Transverse colon (tissue), 4 donors: ENCODE measurements around the gene PRR7. TPM values are rescaled to one million over a fixed set of nuclear protein-coding genes. Genes with fewer than 3 reads are reported as not detected.

Source experiments
- DNase-seq: peaks from one replicate; pipeline ENCODE4 v3.0.0-alpha.2; 2019
- H3K27ac ChIP-seq, 4 donors: fragments of 200-600 bp; sonication (generic); 2 replicates each; pipeline ENCODE4 v1.5.1; 2016 to 2018; ENCODE audit warnings: inconsistent platforms in 4 of 4
- H3K27me3 ChIP-seq: fragments of 200-600 bp; sonication (generic); 2 replicates; pipeline ENCODE4 v1.5.1; 2017; ENCODE audit warnings: inconsistent platforms
- H3K36me3 ChIP-seq, 4 donors: fragments of 200-600 bp; sonication (generic); 2 replicates each; pipeline ENCODE4 v1.5.1; 2017 to 2019; ENCODE audit warnings: inconsistent platforms in 4 of 4
- H3K4me1 ChIP-seq, 4 donors: fragments of 200-600 bp; sonication (generic); 2 replicates each; pipeline ENCODE4 v1.5.1; 2017 to 2020; ENCODE audit warnings: inconsistent platforms in 4 of 4
- H3K4me3 ChIP-seq, 4 donors: fragments of 200-600 bp; sonication (generic); 1 replicate in 1 of 4; 2 replicates in 3 of 4; pipeline versions ENCODE4 v1.5.1 to v1.6.1; 2017 to 2019; ENCODE audit warnings: inconsistent platforms in 4 of 4
- H3K9me3 ChIP-seq, 2 donors: fragments of 200-600 bp; sonication (generic); 2 replicates each; pipeline ENCODE4 v1.5.1; 2017 to 2019; ENCODE audit warnings: inconsistent platforms in 2 of 2
- EP300 ChIP-seq: sonication (generic); formaldehyde crosslinking; IDR thresholded peaks from one replicate; pipeline ENCODE4 v1.6.1; 2017; ENCODE audit warnings: antibody characterized with exemption, low read depth
- POLR2A ChIP-seq: fragments of 450-650 bp; IDR thresholded peaks from one replicate; pipeline ENCODE4 v1.6.1; 2016; ENCODE audit warnings: antibody characterized with exemption, mild to moderate bottlenecking, moderate library complexity
- POLR2AphosphoS5 ChIP-seq, 3 donors: sonication (generic); formaldehyde crosslinking; IDR thresholded peaks; one replicate each; pipeline ENCODE4 v1.6.1; 2016; ENCODE audit warnings: antibody characterized with exemption in 3 of 3
- WGBS, 2 donors: methylation state at CpG; one replicate each; pipeline ENCODE4 v1.1.5; 2018; ENCODE audit warnings: low coverage in 1 of 2; 5-methylcytosine and 5-hydroxymethylcytosine counted together
- in situ Hi-C, 4 donors: fragments of 200-750 bp; cut with MboI; loops; one replicate each; pipeline versions ENCODE4 v1.15.0 to v1.15.1; 2017; ENCODE audit warnings: low sequenced_read_pairs in 3 of 4, low pct_ligation_motif_present in 1 of 4, low pct_unique_long_range_greater_than_20kb in 1 of 4
- intact Hi-C: fragments of 100-400 bp; cut with DNase I; formaldehyde crosslinking; loops from one replicate; pipeline ENCODE4 v1.15.1; 2023; ENCODE audit warnings: low total_unique reads
- total RNA-seq, 4 donors: library from RNA; depleted of rRNA; stranded (reverse); fragments of >200 nt; gene quantifications; one replicate each; pipeline ENCODE4 v1.1.0, GENCODE V29; 2016
- TF ChIP-seq, protein P1 (sequence below), 5 experiments: fragments of 200-600 bp in 3 of 5; fragments of 450-650 bp in 2 of 5; sonication (generic) in 3 of 5; IDR thresholded peaks; 1 replicate in 2 of 5; 2 replicates in 3 of 5; pipeline ENCODE4 v1.5.1; 2016 to 2017; ENCODE audit warnings: antibody characterized with exemption in 5 of 5, inconsistent platforms in 3 of 5, mild to moderate bottlenecking in 2 of 5, moderate library complexity in 1 of 5

PRR7 gene
- total RNA-seq, 4 donors from 2014 or later = 2.1 to 5.0 (median 2.5) TPM; not detected in 1

- TF ChIP-seq, protein P1, sequence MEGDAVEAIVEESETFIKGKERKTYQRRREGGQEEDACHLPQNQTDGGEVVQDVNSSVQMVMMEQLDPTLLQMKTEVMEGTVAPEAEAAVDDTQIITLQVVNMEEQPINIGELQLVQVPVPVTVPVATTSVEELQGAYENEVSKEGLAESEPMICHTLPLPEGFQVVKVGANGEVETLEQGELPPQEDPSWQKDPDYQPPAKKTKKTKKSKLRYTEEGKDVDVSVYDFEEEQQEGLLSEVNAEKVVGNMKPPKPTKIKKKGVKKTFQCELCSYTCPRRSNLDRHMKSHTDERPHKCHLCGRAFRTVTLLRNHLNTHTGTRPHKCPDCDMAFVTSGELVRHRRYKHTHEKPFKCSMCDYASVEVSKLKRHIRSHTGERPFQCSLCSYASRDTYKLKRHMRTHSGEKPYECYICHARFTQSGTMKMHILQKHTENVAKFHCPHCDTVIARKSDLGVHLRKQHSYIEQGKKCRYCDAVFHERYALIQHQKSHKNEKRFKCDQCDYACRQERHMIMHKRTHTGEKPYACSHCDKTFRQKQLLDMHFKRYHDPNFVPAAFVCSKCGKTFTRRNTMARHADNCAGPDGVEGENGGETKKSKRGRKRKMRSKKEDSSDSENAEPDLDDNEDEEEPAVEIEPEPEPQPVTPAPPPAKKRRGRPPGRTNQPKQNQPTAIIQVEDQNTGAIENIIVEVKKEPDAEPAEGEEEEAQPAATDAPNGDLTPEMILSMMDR (IDR thresholded peaks at IDR 0.05) = no peak
- TF ChIP-seq POLR2AphosphoS5 (IDR thresholded peaks at IDR 0.05) = no peak
- TF ChIP-seq POLR2A = no peak
- TF ChIP-seq EP300 = no peak
These were observed 56.9 kb downstream of the PRR7 start for GRCh38 chr5:177503351-177504085.

DNA sequence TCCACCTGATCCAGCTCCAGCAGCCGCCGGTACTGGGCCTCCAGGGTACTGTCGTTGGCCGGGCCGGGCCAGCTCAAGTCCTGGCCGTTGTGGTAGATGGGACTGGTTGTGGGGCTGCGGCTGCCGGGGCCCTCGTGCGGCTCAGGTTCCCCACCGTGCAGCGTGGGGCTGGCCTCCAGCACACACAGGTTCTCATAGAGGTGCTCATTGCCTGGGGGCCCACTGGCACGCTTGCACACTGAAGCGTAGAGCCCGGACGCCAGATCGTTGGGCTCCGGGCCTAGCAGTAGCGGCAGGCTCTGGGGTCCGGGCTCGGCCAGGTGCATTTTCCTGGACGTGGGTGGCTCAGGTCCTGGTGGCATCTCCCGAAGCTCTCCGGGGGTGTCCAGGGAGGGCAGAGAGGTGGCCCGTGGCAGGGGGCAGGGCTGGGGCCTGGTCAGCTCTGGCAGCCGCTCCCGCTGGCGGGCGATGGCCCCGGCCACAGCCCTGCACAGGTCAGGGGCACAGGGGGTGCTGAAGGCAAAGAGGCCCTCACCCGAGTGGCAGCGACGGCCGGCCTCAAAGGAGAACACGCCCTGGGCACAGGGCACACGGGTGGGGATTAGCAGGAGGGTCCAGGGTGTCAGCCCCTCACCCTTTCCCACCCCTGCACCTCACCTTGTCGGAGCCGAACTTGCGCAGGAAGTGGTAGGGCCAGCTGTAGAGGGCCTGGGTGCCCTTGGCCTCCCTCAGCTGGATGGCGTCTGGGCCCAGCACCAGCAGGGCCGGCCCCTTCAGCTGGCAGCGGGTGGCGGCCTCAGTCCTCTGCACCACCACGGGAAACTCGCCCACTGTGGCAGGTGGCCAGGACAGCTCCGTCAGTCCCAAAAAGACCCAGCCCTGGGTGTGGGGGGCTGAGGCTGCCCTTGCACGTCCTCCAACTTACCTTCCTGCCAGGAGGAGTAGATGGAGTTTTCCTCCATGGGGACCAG is 57.8 kb downstream of the PRR7 start:
- Histone ChIP-seq H3K4me3 (no peak overlapping the region), H3K27ac (no peak overlapping the region), H3K9me3 (no peaks in the 10 kb centered on the region), H3K4me1 (peaks cover 0 to 8% (median 4%) of the 10 kb centered on the region in 4 donors), H3K36me3 (no peaks in the 10 kb centered on the region), H3K27me3 (no peaks in the 10 kb centered on the region)
- TF ChIP-seq EP300 (no peak), POLR2A (no peak), POLR2AphosphoS5 (IDR thresholded peaks at IDR 0.05) (no peak)
- TF ChIP-seq, protein P1 (IDR thresholded peaks at IDR 0.05) = no peak
- DNase-seq = no peak
- intact Hi-C loops = no loop called here
- 87% methylated on average over 34 of the region's 47 CpGs; no CpG with 5 or more reads in 1 of the 2 donors for WGBS, 2 donors
- in situ Hi-C loops = loop anchor here in 2 of 4 donors (10.0 to 25.0 kb wide), 2 partner anchors 110 to 117 kb away; partner anchors contain the start of gene SLC34A1 (in 1 of the 2)

More at GRCh38 chr5:177503351-177504085, 56.9 kb downstream of the PRR7 start:
- no peak for DNase-seq
- 86% methylated on average over 20 of the region's 24 CpGs; no CpG with 5 or more reads in 1 of the 2 donors for WGBS, 2 donors
- Histone ChIP-seq H3K4me3 (no peak overlapping the region), H3K27ac (no peak overlapping the region), H3K9me3 (no peaks in the 10 kb centered on the region), H3K4me1 (peaks cover 0 to 10% (median 4%) of the 10 kb centered on the region in 4 donors), H3K27me3 (peaks cover 4% of the 10 kb centered on the region), H3K36me3 (no peaks in the 10 kb centered on the region)
- in situ Hi-C loops = loop anchor here in 2 of 4 donors (10.0 to 25.0 kb wide), 2 partner anchors 109 to 116 kb away; partner anchors contain the start of gene SLC34A1 (in 1 of the 2)
- intact Hi-C loops = no loop called here

DNA sequence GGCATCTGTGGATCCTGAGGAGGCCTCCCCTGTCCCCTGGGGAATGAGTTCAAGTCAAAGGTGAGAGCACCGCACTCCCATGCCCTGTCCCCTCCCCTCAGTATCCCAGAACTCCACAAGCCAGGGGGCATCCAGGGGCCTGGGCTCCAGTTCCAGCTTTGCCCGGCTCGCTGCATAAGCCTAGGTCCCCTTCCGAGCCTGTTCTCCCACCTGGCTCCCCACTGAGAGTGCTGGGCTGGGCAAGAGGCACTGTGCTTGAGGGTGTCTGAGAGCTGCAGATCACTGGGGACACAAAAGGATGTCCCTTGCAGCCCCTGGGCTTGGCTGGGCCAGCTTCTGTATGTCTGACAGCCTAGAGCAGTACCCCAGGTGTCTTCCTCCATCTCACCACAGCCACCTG is 58.5 kb downstream of the PRR7 start:
- in situ Hi-C loops = loop anchor here in 2 of 4 donors (10.0 to 25.0 kb wide), 2 partner anchors 110 to 118 kb away; partner anchors contain the start of gene SLC34A1 (in 1 of the 2)
- TF ChIP-seq POLR2AphosphoS5 (IDR thresholded peaks at IDR 0.05) (no peak), EP300 (no peak), POLR2A (no peak)
- TF ChIP-seq, protein P1 (IDR thresholded peaks at IDR 0.05) = no peak
- 93% methylated on average over 4 of the region's 4 CpGs; no CpG with 5 or more reads in 1 of the 2 donors for WGBS, 2 donors
- DNase-seq = no peak
- Histone ChIP-seq H3K4me3 (no peak overlapping the region), H3K36me3 (no peaks in the 10 kb centered on the region), H3K9me3 (no peaks in the 10 kb centered on the region), H3K4me1 (peaks cover 0 to 11% (median 4%) of the 10 kb centered on the region in 4 donors), H3K27me3 (no peaks in the 10 kb centered on the region), H3K27ac (no peak overlapping the region)
- intact Hi-C loops = no loop called here

Other genes starting within 250 kb of the PRR7 start
- 10 to 100 TPM; 38.2 to 68.1 (median 51.8) TPM for gene RAB24, start 143.1 kb upstream of the PRR7 start, total RNA-seq
- 100 to 1,000 TPM in 3 of 4 donors, 10 to 100 TPM in 1; 52.1 to 192 (median 142) TPM for gene PRELID1, start 143.0 kb upstream of the PRR7 start, total RNA-seq
- 100 to 1,000 TPM in 1 of 4 donors, 10 to 100 TPM in 3; 10.8 to 257 (median 21.7) TPM for gene MXD3, start 134.9 kb upstream of the PRR7 start, total RNA-seq
- gene LMAN2, start 95.1 kb upstream of the PRR7 start, total RNA-seq = 100 to 1,000 TPM; 236 to 322 (median 293) TPM
- 10 to 100 TPM; 16.5 to 49.6 (median 24.4) TPM for gene RGS14, start 88.9 kb upstream of the PRR7 start, total RNA-seq
- under 1 TPM in 1 of 4 donors, not detected in 3; 0.55 TPM for gene SLC34A1, start 62.4 kb upstream of the PRR7 start, total RNA-seq
- not detected for gene PFN3, start 46.2 kb upstream of the PRR7 start, total RNA-seq
- gene F12, start 37.2 kb upstream of the PRR7 start, total RNA-seq = 10 to 100 TPM in 1 of 4 donors, 1 to 10 TPM in 3; 2.6 to 20.1 (median 5.6) TPM
- 10 to 100 TPM; 21.5 to 40.5 (median 36.4) TPM for gene GRK6, start 20.1 kb upstream of the PRR7 start, total RNA-seq
- gene DBN1, start 26.8 kb downstream of the PRR7 start, total RNA-seq = 100 to 1,000 TPM in 1 of 4 donors, 10 to 100 TPM in 3; 10.1 to 201 (median 17.4) TPM
- 100 to 1,000 TPM in 1 of 4 donors, 10 to 100 TPM in 3; 52.6 to 256 (median 78.6) TPM for gene PDLIM7, start 50.8 kb downstream of the PRR7 start, total RNA-seq
- 10 to 100 TPM in 2 of 4 donors, 1 to 10 TPM in 1, under 1 TPM in 1; 0.60 to 17.2 (median 7.8) TPM for gene DOK3, start 63.0 kb downstream of the PRR7 start, total RNA-seq
- 100 to 1,000 TPM in 2 of 4 donors, 10 to 100 TPM in 2; 96.5 to 170 (median 130) TPM for gene DDX41, start 70.1 kb downstream of the PRR7 start, total RNA-seq
- 100 to 1,000 TPM in 1 of 4 donors, 10 to 100 TPM in 3; 59.7 to 128 (median 63.5) TPM for gene FAM193B, start 107.7 kb downstream of the PRR7 start, total RNA-seq
- 10 to 100 TPM; 34.4 to 85.9 (median 70.9) TPM for gene TMED9, start 145.4 kb downstream of the PRR7 start, total RNA-seq
- gene B4GALT7, start 153.3 kb downstream of the PRR7 start, total RNA-seq = 10 to 100 TPM; 17.9 to 38.5 (median 27.0) TPM